Liver (tissue), 9 donors: Measurements from ENCODE around the gene MYO10. TPM values are rescaled to one million over a fixed set of nuclear protein-coding genes. Genes with fewer than 3 reads are reported as not detected.

Source experiments
- DNase-seq: peaks from one replicate; pipeline ENCODE4 v3.0.0-alpha.2; 2017; ENCODE audit warnings: low spot score
- H3K27ac ChIP-seq, 2 donors: one replicate each; pipeline ENCODE4 v1.7.0; 2013; ENCODE audit warnings: inconsistent platforms in 2 of 2, low read length in 2 of 2, control low read depth in 1 of 2, low read depth in 1 of 2, mild to moderate bottlenecking in 1 of 2
- H3K27me3 ChIP-seq, 4 donors: one replicate each; pipeline versions ENCODE4 v1.6.1 to v1.7.0; 2013; ENCODE audit warnings: low read length in 3 of 4, inconsistent platforms in 1 of 4, mild to moderate bottlenecking in 1 of 4, moderate library complexity in 1 of 4; ENCODE audit not compliant: control insufficient read depth in 4 of 4, insufficient read depth in 4 of 4
- H3K36me3 ChIP-seq, 4 donors: one replicate each; pipeline versions ENCODE4 v1.6.1 to v1.7.0; 2013; ENCODE audit warnings: low read length in 3 of 4, mild to moderate bottlenecking in 3 of 4, low read depth in 1 of 4, moderate library complexity in 1 of 4; ENCODE audit not compliant: control insufficient read depth in 4 of 4, insufficient read depth in 3 of 4
- H3K4me1 ChIP-seq, 4 donors: one replicate each; pipeline versions ENCODE4 v1.6.1 to v1.7.0; 2013; ENCODE audit warnings: low read length in 3 of 4, mild to moderate bottlenecking in 3 of 4, moderate library complexity in 1 of 4; ENCODE audit not compliant: control insufficient read depth in 4 of 4, insufficient read depth in 4 of 4
- H3K4me3 ChIP-seq, 3 donors: one replicate each; pipeline versions ENCODE4 v1.6.1 to v1.7.0; 2013; ENCODE audit warnings: low read length in 3 of 3, control low read depth in 1 of 3, low read depth in 1 of 3, mild to moderate bottlenecking in 1 of 3
- H3K9ac ChIP-seq, 2 donors: one replicate each; pipeline ENCODE4 v1.7.0; 2013; ENCODE audit warnings: low read length in 2 of 2, mild to moderate bottlenecking in 2 of 2, moderate library complexity in 2 of 2, control low read depth in 1 of 2, low read depth in 1 of 2
- H3K9me3 ChIP-seq, 4 donors: one replicate each; pipeline versions ENCODE4 v1.6.1 to v1.7.0; 2013; ENCODE audit warnings: low read length in 3 of 4; ENCODE audit not compliant: control insufficient read depth in 4 of 4
- ATF3 ChIP-seq: IDR thresholded peaks from 2 replicates; pipeline ENCODE4 v1.6.1; 2016; ENCODE audit warnings: antibody characterized with exemption
- CTCF ChIP-seq: fragments of 150-350 bp; IDR thresholded peaks from 2 replicates; pipeline ENCODE4 v1.5.1; 2017; ENCODE audit warnings: improper control_type of control experiment, low read depth, low read length; ENCODE audit not compliant: missing input control
- EGR1 ChIP-seq, 2 donors: IDR thresholded peaks; 2 replicates each; pipeline ENCODE4 v1.6.1; 2016 to 2018; ENCODE audit warnings: antibody characterized with exemption in 2 of 2, low read depth in 2 of 2
- FOXA1 ChIP-seq: IDR thresholded peaks from 2 replicates; pipeline ENCODE4 v1.6.1; 2016; ENCODE audit warnings: antibody characterized with exemption
- FOXA2 ChIP-seq: IDR thresholded peaks from 2 replicates; pipeline ENCODE4 v1.6.1; 2016; ENCODE audit warnings: antibody characterized with exemption
- GABPA ChIP-seq, 2 donors: IDR thresholded peaks in 1 of 2; conservative IDR thresholded peaks in 1 of 2; 2 replicates each; pipeline ENCODE4 v1.6.1; 2016; ENCODE audit warnings: antibody characterized with exemption in 2 of 2, mild to moderate bottlenecking in 1 of 2, moderate library complexity in 1 of 2
- HNF4A ChIP-seq, 2 donors: conservative IDR thresholded peaks; 2 replicates each; pipeline ENCODE4 v1.6.1; 2016; ENCODE audit warnings: antibody characterized with exemption in 2 of 2, mild to moderate bottlenecking in 2 of 2
- HNF4G ChIP-seq: IDR thresholded peaks from 2 replicates; pipeline ENCODE4 v1.6.1; 2016; ENCODE audit warnings: antibody characterized with exemption
- JUND ChIP-seq, 2 donors: IDR thresholded peaks; 2 replicates each; pipeline ENCODE4 v1.6.1; 2016; ENCODE audit warnings: antibody characterized with exemption in 2 of 2
- MAX ChIP-seq: IDR thresholded peaks from 2 replicates; pipeline ENCODE4 v1.6.1; 2016; ENCODE audit warnings: antibody characterized with exemption
- NR2F2 ChIP-seq: IDR thresholded peaks from 2 replicates; pipeline ENCODE4 v1.6.1; 2016; ENCODE audit warnings: antibody characterized with exemption
- RAD21 ChIP-seq, 2 donors: IDR thresholded peaks; 2 replicates each; pipeline ENCODE4 v1.6.1; 2016; ENCODE audit warnings: antibody characterized with exemption in 2 of 2, mild to moderate bottlenecking in 2 of 2
- RXRA ChIP-seq, 2 donors: IDR thresholded peaks; 2 replicates each; pipeline ENCODE4 v1.6.1; 2017 to 2018; ENCODE audit warnings: antibody characterized with exemption in 2 of 2, mild to moderate bottlenecking in 1 of 2
- SP1 ChIP-seq: IDR thresholded peaks from 2 replicates; pipeline ENCODE4 v1.6.1; 2018; ENCODE audit warnings: antibody characterized with exemption, mild to moderate bottlenecking
- TAF1 ChIP-seq: conservative IDR thresholded peaks from 2 replicates; pipeline ENCODE4 v1.6.1; 2016; ENCODE audit warnings: antibody characterized with exemption, mild to moderate bottlenecking
- YY1 ChIP-seq: IDR thresholded peaks from 2 replicates; pipeline ENCODE4 v1.6.1; 2016; ENCODE audit warnings: antibody characterized with exemption, mild to moderate bottlenecking
- WGBS: extraction: QIAGEN DNeasy Blood & Tissue Kit; methylation state at CpG from one replicate; pipeline ENCODE4 v1.1.7; 2013; 5-methylcytosine and 5-hydroxymethylcytosine counted together
- polyA plus RNA-seq, 2 donors: library from polyadenylated mRNA; stranded (reverse) in 1 of 2; unstranded in 1 of 2; fragments of 200-250 nt in 1 of 2; fragments of >200 nt in 1 of 2; fragmentation: Nextera tagmentation in 1 of 2; extraction: Ambion mirVana in 1 of 2; gene quantifications; one replicate each; pipeline versions ENCODE4 v1.2.1 to v1.2.3, GENCODE V29; 2013 to 2015
- total RNA-seq, 2 donors: library from RNA; depleted of rRNA; stranded (reverse); fragments of >200 nt; gene quantifications; one replicate each; pipeline ENCODE4 v1.2.3, GENCODE V29; 2014
- TF ChIP-seq, protein P1 (sequence below): IDR thresholded peaks from 2 replicates; pipeline ENCODE4 v1.6.1; 2016; ENCODE audit warnings: antibody characterized with exemption, mild to moderate bottlenecking
- TF ChIP-seq, protein P2 (sequence below): IDR thresholded peaks from 2 replicates; pipeline ENCODE4 v1.6.1; 2016; ENCODE audit warnings: antibody characterized with exemption
- donor health status: healthy.
- donor health status: healthy.
- donor health status: healthy.
- donor health status: healthy.
- donor health status: healthy.

MYO10 gene
- total and polyA plus RNA-seq, 4 donors = 4.3 to 15.3 (median 7.1) TPM

- H3K27me3 ChIP-seq = peaks cover 0 to 2% (median 0%) of the 10 kb centered on the region in 4 donors
- TF ChIP-seq SP1 (no peak), RAD21 (IDR thresholded peaks at IDR 0.05) (no peak), HNF4A (conservative IDR thresholded peaks at IDR 0.05) (no peak), GABPA (IDR thresholded peaks at IDR 0.05 in 1 of 2, conservative IDR thresholded peaks at IDR 0.05 in 1 of 2) (no peak), FOXA1 (no peak), YY1 (no peak), RXRA (IDR thresholded peaks at IDR 0.05) (no peak), NR2F2 (no peak), EGR1 (IDR thresholded peaks at IDR 0.05; ENCODE audit: low read depth in 2 of 2) (no peak), CTCF (no peak), FOXA2 (no peak), TAF1 (no peak), HNF4G (no peak), ATF3 (no peak), JUND (IDR thresholded peaks at IDR 0.05) (no peak), MAX (no peak)
- TF ChIP-seq, protein P1, sequence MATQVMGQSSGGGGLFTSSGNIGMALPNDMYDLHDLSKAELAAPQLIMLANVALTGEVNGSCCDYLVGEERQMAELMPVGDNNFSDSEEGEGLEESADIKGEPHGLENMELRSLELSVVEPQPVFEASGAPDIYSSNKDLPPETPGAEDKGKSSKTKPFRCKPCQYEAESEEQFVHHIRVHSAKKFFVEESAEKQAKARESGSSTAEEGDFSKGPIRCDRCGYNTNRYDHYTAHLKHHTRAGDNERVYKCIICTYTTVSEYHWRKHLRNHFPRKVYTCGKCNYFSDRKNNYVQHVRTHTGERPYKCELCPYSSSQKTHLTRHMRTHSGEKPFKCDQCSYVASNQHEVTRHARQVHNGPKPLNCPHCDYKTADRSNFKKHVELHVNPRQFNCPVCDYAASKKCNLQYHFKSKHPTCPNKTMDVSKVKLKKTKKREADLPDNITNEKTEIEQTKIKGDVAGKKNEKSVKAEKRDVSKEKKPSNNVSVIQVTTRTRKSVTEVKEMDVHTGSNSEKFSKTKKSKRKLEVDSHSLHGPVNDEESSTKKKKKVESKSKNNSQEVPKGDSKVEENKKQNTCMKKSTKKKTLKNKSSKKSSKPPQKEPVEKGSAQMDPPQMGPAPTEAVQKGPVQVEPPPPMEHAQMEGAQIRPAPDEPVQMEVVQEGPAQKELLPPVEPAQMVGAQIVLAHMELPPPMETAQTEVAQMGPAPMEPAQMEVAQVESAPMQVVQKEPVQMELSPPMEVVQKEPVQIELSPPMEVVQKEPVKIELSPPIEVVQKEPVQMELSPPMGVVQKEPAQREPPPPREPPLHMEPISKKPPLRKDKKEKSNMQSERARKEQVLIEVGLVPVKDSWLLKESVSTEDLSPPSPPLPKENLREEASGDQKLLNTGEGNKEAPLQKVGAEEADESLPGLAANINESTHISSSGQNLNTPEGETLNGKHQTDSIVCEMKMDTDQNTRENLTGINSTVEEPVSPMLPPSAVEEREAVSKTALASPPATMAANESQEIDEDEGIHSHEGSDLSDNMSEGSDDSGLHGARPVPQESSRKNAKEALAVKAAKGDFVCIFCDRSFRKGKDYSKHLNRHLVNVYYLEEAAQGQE = no peak
- TF ChIP-seq, protein P2, sequence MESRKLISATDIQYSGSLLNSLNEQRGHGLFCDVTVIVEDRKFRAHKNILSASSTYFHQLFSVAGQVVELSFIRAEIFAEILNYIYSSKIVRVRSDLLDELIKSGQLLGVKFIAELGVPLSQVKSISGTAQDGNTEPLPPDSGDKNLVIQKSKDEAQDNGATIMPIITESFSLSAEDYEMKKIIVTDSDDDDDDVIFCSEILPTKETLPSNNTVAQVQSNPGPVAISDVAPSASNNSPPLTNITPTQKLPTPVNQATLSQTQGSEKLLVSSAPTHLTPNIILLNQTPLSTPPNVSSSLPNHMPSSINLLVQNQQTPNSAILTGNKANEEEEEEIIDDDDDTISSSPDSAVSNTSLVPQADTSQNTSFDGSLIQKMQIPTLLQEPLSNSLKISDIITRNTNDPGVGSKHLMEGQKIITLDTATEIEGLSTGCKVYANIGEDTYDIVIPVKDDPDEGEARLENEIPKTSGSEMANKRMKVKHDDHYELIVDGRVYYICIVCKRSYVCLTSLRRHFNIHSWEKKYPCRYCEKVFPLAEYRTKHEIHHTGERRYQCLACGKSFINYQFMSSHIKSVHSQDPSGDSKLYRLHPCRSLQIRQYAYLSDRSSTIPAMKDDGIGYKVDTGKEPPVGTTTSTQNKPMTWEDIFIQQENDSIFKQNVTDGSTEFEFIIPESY = no peak
- 67% methylated on average over 6 of the region's 6 CpGs for WGBS
- no peaks in the 10 kb centered on the region for H3K36me3 ChIP-seq
- H3K4me1 ChIP-seq = peaks cover 0 to 4% (median 0%) of the 10 kb centered on the region in 4 donors
- no peak overlapping the region for H3K9ac ChIP-seq
- H3K27ac ChIP-seq = no peak overlapping the region
- H3K9me3 ChIP-seq = no peaks in the 10 kb centered on the region
- DNase-seq = no peak
- H3K4me3 ChIP-seq = no peak overlapping the region
These were observed 212.3 kb downstream of the MYO10 start for GRCh38 chr5:16723821-16724220.

DNA sequence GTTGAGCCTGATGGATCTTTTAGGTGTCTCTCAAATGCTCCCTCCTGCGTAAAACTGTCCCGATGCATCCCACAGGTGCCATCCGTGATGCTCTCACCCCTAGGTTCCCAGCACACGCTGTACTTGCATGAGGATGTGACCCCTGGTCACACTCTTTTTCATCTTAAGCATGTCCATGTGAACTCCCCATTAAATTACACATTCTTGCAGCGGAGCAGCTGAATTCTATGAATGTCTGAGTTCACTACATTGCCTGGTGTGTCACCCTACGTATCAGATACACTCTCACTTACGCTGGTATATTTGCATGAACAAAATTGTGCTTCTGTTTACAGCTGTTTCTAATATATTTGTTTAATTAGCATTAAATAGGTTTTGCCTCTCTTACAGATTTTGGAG, 214.0 kb downstream of the MYO10 start:
- no peaks in the 10 kb centered on the region for H3K9me3 ChIP-seq
- H3K4me3 ChIP-seq = no peak overlapping the region
- no peaks in the 10 kb centered on the region for H3K36me3 ChIP-seq
- H3K27ac ChIP-seq = no peak overlapping the region
- H3K27me3 ChIP-seq = peaks cover 0 to 2% (median 0%) of the 10 kb centered on the region in 4 donors
- H3K9ac ChIP-seq = no peak overlapping the region
- WGBS = 85% methylated on average over 7 of the region's 7 CpGs
- no peak for DNase-seq
- H3K4me1 ChIP-seq = no peaks in the 10 kb centered on the region
- TF ChIP-seq FOXA2 (no peak), SP1 (no peak), CTCF (no peak), EGR1 (IDR thresholded peaks at IDR 0.05; ENCODE audit: low read depth in 2 of 2) (no peak), RAD21 (IDR thresholded peaks at IDR 0.05) (no peak)
- TF ChIP-seq, protein P2 = no peak
